NCI-H1694 treated with DMSO at 0.1 percent for 48 hours (cell line): ENCODE measurements around the gene ERO1A.

Experiments used
- DNase-seq: peaks from one replicate; lab custom pipeline; 2025; lab: John Stamatoyannopoulos, UW

Gene ERO1A

GRCh38 chr14:52599974-52600373 is 95.4 kb downstream of the ERO1A start:
- DNase-seq = no peak

DNA sequence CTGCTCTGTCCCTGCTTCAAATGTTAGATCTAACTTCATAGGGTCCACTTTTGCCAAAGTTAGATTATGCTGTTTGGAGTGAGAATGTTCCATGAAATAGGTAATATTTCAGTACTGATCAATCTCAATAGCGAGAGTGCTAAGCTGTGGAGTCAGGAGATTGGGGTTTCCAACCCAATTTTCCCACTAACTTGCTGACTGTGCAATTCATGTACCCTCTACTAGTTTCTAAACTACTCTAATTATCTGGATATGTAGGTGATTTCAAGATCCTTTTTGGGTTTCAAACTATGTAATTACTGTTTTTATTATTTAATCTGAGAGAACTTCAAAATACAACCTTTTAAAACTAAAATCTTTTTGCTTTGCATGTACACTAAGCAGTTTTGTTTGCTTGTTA is 96.8 kb downstream of the ERO1A start:
- DNase-seq = no peak

DNA sequence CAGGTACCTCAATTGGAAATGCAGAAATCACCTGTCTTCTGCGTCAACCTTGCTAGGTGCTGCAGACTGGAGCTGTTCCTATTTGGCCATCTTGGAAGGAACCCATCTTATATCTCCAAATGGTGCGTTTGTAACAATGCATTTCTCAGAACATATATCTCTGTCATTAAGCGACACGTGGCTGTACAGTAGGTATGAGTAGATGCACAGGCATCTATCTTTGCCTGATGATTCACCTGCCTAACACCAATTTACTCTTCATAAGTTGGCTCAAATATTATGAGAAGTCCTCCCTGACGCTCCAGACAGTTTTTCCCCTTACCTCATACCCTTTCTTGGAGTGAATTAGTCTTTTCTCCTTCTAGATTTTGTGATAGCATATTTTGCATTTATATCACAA is 98.5 kb downstream of the ERO1A start:
- no peak for DNase-seq

GRCh38 chr14:52596320-52596719 is 99.0 kb downstream of the ERO1A start:
- no peak for DNase-seq

- DNase-seq = no peak
Measured at GRCh38 chr14:52590318-52590717, 105.0 kb downstream of the ERO1A start.
